Renal cortex interstitium (tissue), 11 donors: ENCODE measurements around the gene TRMT2A. TPM values are rescaled to one million over a fixed set of nuclear protein-coding genes. Genes with fewer than 3 reads are reported as not detected.
A peak's percentile ranks its signal among the peaks of the same experiment; 100 is the strongest.

Source experiments
- DNase-seq, 11 donors: peaks; one replicate each; pipeline ENCODE4 v3.0.0-alpha.2; 2013; ENCODE audit warnings: low read depth in 9 of 11, low spot score in 4 of 11; ENCODE audit errors: extremely low read depth in 1 of 11
- polyA plus RNA-seq, 3 donors: library from polyadenylated mRNA; unstranded; fragments of 120-200 nt; gene quantifications; one replicate each; pipeline ENCODE4 v1.2.1, GENCODE V29; 2013; ENCODE audit not compliant: insufficient read length in 3 of 3

Gene TRMT2A
- polyA plus RNA-seq, 3 donors = 46.5 to 57.3 (median 55.3) TPM

- no peak for DNase-seq
Measured at GRCh38 chr22:20111689-20112622, 5.1 kb downstream of the TRMT2A start.

DNA sequence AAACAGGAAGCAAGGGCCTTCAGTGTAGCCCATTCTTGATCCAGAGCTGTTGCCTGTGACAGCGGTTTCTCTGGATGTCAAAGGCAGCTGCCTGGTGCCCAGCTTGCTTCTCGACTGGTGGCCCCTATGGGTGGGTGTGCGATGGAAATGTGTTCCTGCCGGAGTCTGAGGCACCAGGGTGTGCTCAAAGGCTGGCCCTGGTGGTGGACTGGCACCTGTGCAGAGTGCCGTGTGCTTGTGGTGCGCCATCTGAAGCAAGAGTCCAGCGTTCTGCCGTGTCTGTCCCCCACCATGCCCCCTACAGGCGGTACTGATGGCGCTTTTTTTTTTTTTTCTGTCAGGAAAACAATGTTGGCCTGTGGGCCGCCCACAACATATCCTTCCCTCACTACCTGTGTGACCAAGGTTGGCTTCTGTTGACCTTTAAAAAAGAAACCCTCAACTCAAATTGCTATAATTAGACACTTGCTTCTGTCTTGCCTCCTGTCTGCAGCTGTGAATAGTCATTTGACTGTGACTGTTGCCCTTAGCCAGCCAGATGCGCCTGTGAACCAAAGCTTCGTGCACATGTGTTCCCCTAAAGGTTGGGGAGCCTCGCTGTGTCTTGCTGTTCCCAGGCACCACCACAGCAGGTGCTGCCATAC is 5.9 kb downstream of the TRMT2A start:
- DNase-seq = peak in 1 of 11 donors; percentile 18

DNA sequence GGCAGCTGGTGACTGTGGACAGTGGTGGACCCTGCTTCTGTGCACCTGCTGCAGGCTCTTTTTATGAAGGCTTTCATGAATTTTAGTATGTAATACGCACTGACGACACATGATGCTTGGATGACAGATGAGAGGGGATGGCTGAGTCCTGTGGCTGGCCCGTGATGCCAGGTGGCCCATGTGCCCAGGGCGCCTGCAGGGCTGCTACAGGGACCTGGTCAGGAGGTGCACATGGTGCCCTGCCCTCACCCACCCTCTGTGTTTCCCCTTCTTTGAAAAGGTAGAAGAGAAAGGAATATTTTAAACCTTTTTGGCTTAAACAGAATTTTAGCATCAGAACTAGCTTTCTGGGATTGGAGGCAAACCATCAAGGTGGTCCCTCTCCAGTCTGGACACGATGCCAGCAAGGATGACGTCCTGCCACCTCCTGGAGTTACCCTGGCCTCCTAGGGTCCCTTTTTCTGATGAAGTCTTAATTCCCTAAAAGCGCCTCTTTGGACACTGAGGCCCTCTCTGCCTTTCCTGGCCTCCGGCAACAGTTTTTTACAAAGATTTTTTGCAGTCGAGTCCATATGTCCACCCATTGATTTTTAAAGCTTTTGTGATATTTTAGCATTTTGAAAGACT is 6.6 kb downstream of the TRMT2A start:
- DNase-seq = no peak

- no peak for DNase-seq
Measured at GRCh38 chr22:20109411-20110358, 7.3 kb downstream of the TRMT2A start.

GRCh38 chr22:20108757-20109230 is 8.2 kb downstream of the TRMT2A start:
- no peak for DNase-seq

DNA sequence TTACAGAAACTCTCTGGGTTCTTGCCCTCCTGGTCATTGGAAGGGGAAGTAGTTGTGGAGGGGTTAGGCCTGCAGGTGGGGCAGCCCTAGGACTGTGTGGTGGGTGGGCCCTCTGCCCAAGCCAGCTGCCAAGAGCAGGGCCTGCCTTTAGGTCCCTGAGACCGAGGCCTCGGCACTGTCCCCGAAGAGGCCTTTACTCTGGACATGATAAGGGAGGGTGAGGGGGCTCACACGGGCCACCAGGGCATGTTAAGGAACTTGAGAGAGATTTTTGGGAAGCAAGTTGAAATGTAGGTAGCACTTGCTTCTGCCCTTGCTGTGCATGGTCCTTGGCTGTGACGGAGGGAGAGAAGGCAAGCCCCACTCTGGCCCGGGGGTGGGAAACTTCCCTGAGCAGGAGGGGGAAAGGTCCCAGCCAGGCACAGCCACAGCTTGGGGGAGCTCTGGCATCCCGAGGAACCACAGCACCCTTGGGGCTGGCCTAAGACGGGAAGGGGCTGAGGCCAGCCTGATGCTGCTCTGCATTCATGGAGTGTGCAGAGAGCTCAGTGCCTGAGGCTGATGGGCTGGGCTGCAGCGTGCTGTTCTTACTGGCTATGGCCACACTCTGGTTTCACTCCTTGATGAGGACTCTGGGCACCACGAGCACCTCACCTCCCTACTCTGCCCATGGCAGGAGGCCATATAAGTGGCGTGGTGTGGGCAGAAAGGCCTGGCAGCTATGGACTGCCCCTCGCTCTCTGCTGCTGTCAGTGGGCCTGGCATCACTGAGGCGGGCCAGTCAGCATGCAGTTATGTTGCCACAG is 8.9 kb downstream of the TRMT2A start:
- no peak for DNase-seq

GRCh38 chr22:20107471-20107901 is 9.5 kb downstream of the TRMT2A start:
- DNase-seq = no peak

GRCh38 chr22:20106849-20107237 is 10.2 kb downstream of the TRMT2A start:
- DNase-seq = no peak

DNA sequence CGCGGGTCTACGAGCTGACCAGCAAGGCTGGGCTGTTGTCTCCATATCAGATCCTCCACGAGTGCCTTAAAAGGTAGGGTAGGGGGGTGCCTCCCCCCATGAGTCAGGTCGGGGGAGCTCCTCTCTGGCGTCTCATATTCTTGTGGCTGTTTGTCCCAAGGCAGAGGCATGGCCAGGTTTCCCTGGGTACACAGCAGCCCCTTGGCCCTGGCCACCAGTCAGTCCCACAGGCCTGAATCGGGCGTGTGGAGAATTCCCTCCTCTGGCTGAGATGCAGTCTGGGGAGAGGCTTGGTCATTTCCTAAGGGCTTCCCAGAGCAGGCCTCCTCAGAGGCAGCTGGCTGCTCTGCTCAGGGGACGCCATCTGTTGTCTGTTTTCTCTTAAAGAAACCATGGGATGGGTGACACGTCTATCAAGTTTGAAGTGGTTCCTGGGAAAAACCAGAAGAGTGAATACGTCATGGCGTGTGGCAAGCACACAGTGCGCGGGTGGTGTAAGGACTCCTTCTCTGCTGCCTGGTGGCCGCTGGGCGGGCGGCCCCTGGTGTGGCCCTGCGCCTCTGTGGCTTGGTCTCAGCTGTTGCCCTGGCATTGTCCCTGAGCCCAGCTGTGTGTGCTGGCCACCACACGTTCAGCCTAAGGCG is 10.7 kb downstream of the TRMT2A start:
- no peak for DNase-seq

DNA sequence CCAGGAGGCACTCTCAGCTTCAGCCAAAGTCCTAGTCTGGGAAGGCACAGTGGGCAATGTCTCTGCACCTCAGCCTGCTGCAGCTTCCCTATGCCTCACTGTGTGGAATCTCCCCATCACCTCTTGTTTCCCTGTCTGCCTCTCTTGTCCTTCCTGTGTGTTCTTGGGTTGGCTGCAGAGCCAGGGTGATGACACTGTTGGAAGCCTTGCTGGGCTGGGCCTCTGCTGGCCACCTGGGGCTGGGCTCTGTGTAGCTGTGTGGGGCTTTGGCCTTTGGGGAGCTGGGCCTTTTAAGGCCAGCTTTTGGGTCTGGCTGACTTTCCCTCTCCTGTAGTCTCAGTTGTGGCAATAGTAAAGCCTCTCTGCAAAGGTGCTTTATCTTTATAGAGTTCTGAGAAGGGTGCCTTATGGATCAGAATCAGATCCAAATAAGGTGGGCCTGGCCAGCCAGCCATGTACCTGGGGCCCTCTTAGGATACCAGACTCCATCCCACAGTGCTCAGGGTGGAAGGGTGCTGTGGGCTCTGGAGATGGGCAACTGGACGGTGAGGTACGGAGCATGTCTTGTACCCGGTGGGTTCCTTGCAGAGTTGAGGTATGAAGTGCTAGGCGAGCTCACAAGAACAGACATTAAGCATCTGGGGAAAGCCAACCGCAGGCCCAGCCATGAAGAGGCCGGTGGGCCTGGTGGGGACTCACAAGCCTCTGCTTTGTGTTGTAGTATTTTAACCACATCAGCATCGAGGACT is 11.4 kb downstream of the TRMT2A start:
- no peak for DNase-seq

- DNase-seq = no peak
Measured at GRCh38 chr22:20102203-20102780, 14.7 kb downstream of the TRMT2A start.

DNA sequence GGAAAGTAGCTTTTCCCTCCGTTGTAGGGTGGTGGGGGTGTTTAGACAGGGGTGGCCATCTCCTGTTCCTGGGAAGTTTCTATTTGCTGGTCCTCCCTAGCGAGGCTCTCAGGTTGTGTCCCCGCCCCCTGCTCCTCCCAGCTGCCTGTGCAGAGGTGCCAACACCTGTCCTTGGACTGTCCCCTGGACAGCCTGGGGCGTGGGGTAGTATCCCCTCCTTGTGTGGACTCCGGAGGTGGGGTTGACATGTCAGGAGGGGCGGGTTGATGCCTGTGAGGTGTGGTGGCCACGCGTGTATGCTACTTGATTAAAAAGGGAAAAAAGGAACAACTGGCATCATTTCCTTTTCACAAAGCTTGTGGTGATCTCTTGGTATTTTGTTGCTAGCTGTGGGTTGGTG is 15.4 kb downstream of the TRMT2A start:
- no peak for DNase-seq

GRCh38 chr22:20099099-20099711 is 17.8 kb downstream of the TRMT2A start:
- DNase-seq = no peak

DNA sequence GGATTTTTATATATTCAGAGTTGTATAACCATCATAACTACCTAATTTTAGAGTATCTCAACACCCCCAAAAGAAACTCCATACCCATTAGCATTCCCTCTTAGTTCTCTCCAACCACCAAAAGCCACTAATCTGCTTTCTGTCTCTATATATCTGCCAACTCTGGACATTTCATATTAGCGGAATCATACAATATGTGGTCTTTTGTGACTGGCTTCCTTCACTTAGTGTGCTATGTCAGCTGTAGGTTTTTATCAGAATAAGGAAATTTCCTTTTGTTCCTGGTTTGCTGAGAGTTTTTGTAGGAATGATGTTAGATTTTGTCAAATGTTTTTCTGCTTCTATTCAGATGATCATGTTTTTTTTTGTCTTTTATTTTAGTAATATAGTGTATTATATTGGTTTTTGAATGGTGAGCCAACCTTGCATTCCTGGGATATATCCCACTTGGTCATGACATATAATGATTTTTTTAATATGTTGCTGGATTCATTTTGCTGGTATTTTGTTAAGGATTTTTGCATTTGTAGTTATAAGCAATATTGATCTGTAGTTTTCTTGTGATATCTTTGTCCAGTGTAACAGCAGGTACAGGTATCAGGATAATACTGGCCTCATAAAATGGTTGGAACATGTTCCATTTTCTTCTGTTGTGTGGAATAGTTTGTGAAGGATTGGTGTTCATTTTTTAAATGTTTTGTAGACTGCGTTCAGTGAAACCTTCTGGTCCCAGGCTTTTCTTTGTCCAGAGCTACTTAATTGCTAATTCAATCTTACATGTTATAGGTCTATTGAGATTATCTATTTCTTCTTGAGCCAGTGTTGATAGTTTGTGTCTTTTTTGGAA is 20.2 kb downstream of the TRMT2A start:
- no peak for DNase-seq

- DNase-seq = no peak
Measured at GRCh38 chr22:20095521-20095920, 21.5 kb downstream of the TRMT2A start.
